MCF 10A (cell line): ENCODE results near the gene GATA3. TPM values are rescaled to one million over a fixed set of nuclear protein-coding genes. Genes with fewer than 3 reads are reported as not detected.

Experiments
- BruUV-seq: library from RNA; stranded (reverse); fragments of 400-500 nt; replicated peaks from 2 replicates; lab custom pipeline; 2021; lab: Mats Ljungman, UMichigan
- CTCF ChIA-PET: fragments of 300-600 bp; sonication (Branson Sonifier 250); formaldehyde crosslinking; extraction: SDS; loops from one replicate; lab custom pipeline; 2021; ENCODE audit warnings: antibody characterized with exemption, inconsistent platforms; lab: Yijun Ruan, JAX
- POLR2A ChIA-PET: fragments of 300-600, 350-650 bp; sonication (Branson Sonifier 250); formaldehyde crosslinking; extraction: SDS; loops from one replicate; lab custom pipeline; 2020; ENCODE audit warnings: antibody characterized with exemption, inconsistent platforms; lab: Yijun Ruan, JAX
- DNase-seq: peaks from one replicate; pipeline ENCODE4 v3.0.0-alpha.2; 2018; ENCODE audit not compliant: unreplicated experiment
- H3K27ac Mint-ChIP-seq: one replicate; pipeline ENCODE4 v1.8.0; 2022; ENCODE audit warnings: mild to moderate bottlenecking, low read depth, mixed read lengths; ENCODE audit not compliant: unreplicated experiment
- H3K27me3 Mint-ChIP-seq: one replicate; pipeline ENCODE4 v1.8.0; 2022; ENCODE audit warnings: mixed read lengths; ENCODE audit not compliant: insufficient read depth, unreplicated experiment
- H3K36me3 Mint-ChIP-seq: one replicate; pipeline ENCODE4 v1.8.0; 2022; ENCODE audit warnings: mild to moderate bottlenecking, moderate library complexity, mixed read lengths; ENCODE audit not compliant: insufficient read depth, unreplicated experiment
- H3K4me1 Mint-ChIP-seq: one replicate; pipeline ENCODE4 v1.8.0; 2022; ENCODE audit warnings: mixed read lengths; ENCODE audit not compliant: insufficient read depth, unreplicated experiment
- H3K4me3 Mint-ChIP-seq: one replicate; pipeline ENCODE4 v1.8.0; 2022; ENCODE audit warnings: mild to moderate bottlenecking, moderate library complexity, mixed read lengths; ENCODE audit not compliant: unreplicated experiment
- H3K9me3 Mint-ChIP-seq: one replicate; pipeline ENCODE4 v1.8.0; 2022; ENCODE audit warnings: mixed read lengths; ENCODE audit not compliant: unreplicated experiment
- CTCF ChIP-seq: fragments of 200-600 bp; IDR thresholded peaks from one replicate; pipeline ENCODE4 v1.8.0; 2022; ENCODE audit warnings: antibody characterized with exemption, mild to moderate bottlenecking; ENCODE audit not compliant: unreplicated experiment
- intact Hi-C: fragments of 100-400 bp; cut with micrococcal nuclease; formaldehyde crosslinking; loops from 2 replicates; pipeline ENCODE4 v1.14.1; 2022
- total RNA-seq: library from RNA; stranded (reverse); gene quantifications from 2 replicates; pipeline ENCODE4 v1.2.3, GENCODE V29; 2022

Gene GATA3
- total RNA-seq, 1 experiment from 2014 or later = 13.1 TPM

- no peak for TF ChIP-seq CTCF
- DNase-seq = no peak
- ChIA-PET CTCF (interaction anchor here (0.6 to 1.3 kb wide), 5 partner anchors 11 to 1035 kb away, joined by 3 to 4 read pairs (median 4); no protein-coding TSS in a partner anchor), POLR2A (interaction anchor here (0.7 to 2.4 kb wide), 10 partner anchors 66 to 1648 kb away, joined by 3 to 10 read pairs (median 4); no protein-coding TSS in a partner anchor)
- intact Hi-C loops = no loop called here
- H3K9me3 Mint-ChIP-seq = no peaks in the 10 kb centered on the region
- H3K36me3 Mint-ChIP-seq = peaks cover 86% of the 10 kb centered on the region
- H3K4me3 Mint-ChIP-seq = peak overlapping the region; percentile 93
- peak overlapping the region; percentile 93 for H3K27ac Mint-ChIP-seq
- H3K27me3 Mint-ChIP-seq = no peaks in the 10 kb centered on the region
- BruUV-seq = no TSS peak
- peaks cover 36% of the 10 kb centered on the region for H3K4me1 Mint-ChIP-seq
Measured at GRCh38 chr10:8060704-8061121, 6.2 kb downstream of the GATA3 start.

DNA sequence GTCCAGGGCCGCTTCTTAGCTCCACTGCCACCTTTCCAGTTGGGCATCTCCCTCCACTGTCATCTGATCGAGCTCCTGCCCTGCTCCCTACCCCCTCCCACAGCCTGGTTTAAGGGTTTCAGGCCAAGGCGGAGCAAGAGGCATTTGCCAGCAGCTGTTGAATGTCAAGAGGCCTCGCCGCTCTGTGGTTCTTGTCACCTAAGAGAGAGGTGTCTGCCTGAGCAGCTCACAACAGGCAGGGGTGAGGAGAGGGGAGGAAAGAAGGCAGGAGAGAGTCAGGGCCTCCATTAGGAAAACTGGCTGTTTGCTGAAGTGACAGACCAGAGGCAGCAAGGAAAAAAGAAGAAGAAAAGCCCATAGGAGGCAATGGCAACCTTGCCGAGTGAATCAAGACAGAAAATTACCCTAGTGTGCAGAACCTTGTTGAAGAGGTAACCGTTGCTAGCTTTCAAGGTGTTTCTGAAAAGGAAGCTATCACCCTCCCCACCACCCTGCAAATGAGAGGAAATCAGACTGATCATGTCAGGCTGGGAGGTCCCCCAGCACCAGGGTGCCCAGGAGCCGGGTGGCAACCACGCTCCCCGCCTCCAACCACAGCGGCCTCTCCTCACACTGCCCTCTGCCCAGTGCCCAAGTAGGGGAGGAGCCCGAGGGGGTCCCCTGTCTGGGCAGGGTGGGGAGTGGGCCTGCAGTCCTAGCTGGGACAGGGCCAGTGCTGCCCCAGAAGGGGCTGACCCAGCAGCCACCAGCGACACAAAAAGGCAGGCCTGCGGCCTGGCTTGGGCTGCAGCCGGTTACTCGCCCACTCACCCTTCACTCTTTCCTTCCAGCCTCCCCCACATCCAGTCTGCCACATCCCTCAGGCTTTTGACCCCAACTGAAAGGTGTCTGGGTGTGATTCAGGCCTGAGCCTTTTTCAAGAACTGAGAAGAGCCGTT is 7.1 kb downstream of the GATA3 start:
- intact Hi-C loops = no loop called here
- H3K4me3 Mint-ChIP-seq = peak overlapping the region; percentile 93
- peak overlapping the region; percentile 93 for H3K27ac Mint-ChIP-seq
- H3K27me3 Mint-ChIP-seq = no peaks in the 10 kb centered on the region
- no peak for TF ChIP-seq CTCF
- POLR2A ChIA-PET = interaction anchor here (0.5 to 1.7 kb wide), 7 partner anchors 9 to 916 kb away, joined by 3 to 5 read pairs (median 3); no protein-coding TSS in a partner anchor
- BruUV-seq = no TSS peak
- DNase-seq = no peak
- peaks cover 89% of the 10 kb centered on the region for H3K36me3 Mint-ChIP-seq
- CTCF ChIA-PET = interaction anchor here (0.7 to 0.9 kb wide), 3 partner anchors 10 to 1035 kb away, joined by 3 to 4 read pairs (median 3); no protein-coding TSS in a partner anchor
- H3K4me1 Mint-ChIP-seq = peaks cover 44% of the 10 kb centered on the region
- no peaks in the 10 kb centered on the region for H3K9me3 Mint-ChIP-seq

DNA sequence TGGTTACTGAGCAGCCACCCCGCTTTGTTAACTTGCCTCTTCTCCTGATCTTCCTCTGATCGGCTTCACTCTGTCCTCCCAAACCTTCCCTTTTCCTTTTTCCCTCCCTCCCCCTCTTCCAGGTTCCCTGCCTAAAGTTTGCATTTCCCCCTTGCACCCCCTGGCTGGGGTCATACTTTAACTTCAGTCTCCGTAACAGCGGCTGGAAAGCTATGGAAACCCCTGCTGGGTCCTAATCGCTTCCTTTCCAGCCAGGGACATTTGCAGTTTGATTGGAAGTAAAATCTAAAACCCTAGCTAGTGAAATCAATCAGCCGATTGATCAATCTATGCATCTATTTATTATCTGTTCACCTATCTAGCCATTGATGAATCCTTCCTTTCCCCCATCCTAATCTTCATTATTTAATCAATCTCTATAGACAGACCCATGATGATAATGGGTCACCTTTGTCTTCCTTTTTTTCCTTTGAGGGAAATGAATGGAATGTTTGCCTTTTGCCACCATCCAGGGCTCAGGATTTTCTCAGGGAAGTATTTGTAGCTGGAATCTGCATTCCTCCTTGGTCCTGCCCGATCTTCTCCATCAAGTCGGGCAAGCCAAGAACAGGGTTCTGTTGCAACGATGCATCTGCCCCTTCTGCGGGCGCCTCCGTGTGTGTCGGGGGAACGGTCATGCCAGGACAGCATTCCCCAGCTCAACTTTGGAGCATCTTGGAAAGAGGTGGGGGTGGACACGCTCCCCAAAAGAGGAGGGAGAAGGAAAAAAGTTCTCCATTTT is 8.8 kb downstream of the GATA3 start:
- DNase-seq = no peak
- H3K27ac Mint-ChIP-seq = no peak overlapping the region
- no peaks in the 10 kb centered on the region for H3K9me3 Mint-ChIP-seq
- no peak overlapping the region for H3K4me3 Mint-ChIP-seq
- ChIA-PET CTCF (interaction anchor here (0.7 kb wide), 1 partner anchor 55 kb away, joined by 3 read pairs; no protein-coding TSS in a partner anchor), POLR2A (interaction anchor here (1.5 kb wide), 1 partner anchor 8 kb away, joined by 3 read pairs; no protein-coding TSS in a partner anchor)
- peaks cover 37% of the 10 kb centered on the region for H3K4me1 Mint-ChIP-seq
- intact Hi-C loops = no loop called here
- BruUV-seq = no TSS peak
- H3K27me3 Mint-ChIP-seq = no peaks in the 10 kb centered on the region
- H3K36me3 Mint-ChIP-seq = peaks cover 95% of the 10 kb centered on the region
- TF ChIP-seq CTCF = no peak
